SK-N-SH (cell line): ENCODE data around the gene UNC5CL.

Source experiments
- EZH2phosphoT487 ChIP-seq: fragments of 200-600 bp; sonication (generic); IDR thresholded peaks from 2 replicates; pipeline ENCODE4 v1.6.1; 2017; ENCODE audit warnings: low read depth, mixed run types, mild to moderate bottlenecking, antibody characterized with exemption, moderate library complexity, borderline replicate concordance
- GATA2 ChIP-seq: sonication (generic); formaldehyde crosslinking; IDR thresholded peaks from 2 replicates; pipeline ENCODE4 v1.5.0; 2020; ENCODE audit warnings: mild to moderate bottlenecking, missing genetic modification reagents
- JUND ChIP-seq: IDR thresholded peaks from 2 replicates; pipeline ENCODE4 v1.4.0; 2012
- RAD21 ChIP-seq: IDR thresholded peaks from 2 replicates; pipeline ENCODE4 v1.6.1; 2012; ENCODE audit warnings: mild to moderate bottlenecking, low read length
- RFX5 ChIP-seq: IDR thresholded peaks from 2 replicates; pipeline ENCODE4 v1.6.1; 2012; ENCODE audit warnings: mild to moderate bottlenecking, improper control_type of control experiment, low read length
- USF2 ChIP-seq: fragments of 150-350 bp; IDR thresholded peaks from 2 replicates; pipeline ENCODE4 v1.6.1; 2017; ENCODE audit warnings: antibody characterized with exemption, low read length, low read depth, borderline replicate concordance
- TF ChIP-seq, protein P1 (sequence below): fragments of 200-600 bp; sonication (generic); IDR thresholded peaks from 2 replicates; pipeline ENCODE4 v1.6.1; 2017; ENCODE audit warnings: antibody characterized with exemption, mild to moderate bottlenecking, moderate library complexity

GRCh38 chr6:41063884-41064285, 24.9 kb upstream of the UNC5CL start:
- no peak for TF ChIP-seq RFX5
- no peak for TF ChIP-seq USF2
- no peak for TF ChIP-seq JUND
- TF ChIP-seq, protein P1, sequence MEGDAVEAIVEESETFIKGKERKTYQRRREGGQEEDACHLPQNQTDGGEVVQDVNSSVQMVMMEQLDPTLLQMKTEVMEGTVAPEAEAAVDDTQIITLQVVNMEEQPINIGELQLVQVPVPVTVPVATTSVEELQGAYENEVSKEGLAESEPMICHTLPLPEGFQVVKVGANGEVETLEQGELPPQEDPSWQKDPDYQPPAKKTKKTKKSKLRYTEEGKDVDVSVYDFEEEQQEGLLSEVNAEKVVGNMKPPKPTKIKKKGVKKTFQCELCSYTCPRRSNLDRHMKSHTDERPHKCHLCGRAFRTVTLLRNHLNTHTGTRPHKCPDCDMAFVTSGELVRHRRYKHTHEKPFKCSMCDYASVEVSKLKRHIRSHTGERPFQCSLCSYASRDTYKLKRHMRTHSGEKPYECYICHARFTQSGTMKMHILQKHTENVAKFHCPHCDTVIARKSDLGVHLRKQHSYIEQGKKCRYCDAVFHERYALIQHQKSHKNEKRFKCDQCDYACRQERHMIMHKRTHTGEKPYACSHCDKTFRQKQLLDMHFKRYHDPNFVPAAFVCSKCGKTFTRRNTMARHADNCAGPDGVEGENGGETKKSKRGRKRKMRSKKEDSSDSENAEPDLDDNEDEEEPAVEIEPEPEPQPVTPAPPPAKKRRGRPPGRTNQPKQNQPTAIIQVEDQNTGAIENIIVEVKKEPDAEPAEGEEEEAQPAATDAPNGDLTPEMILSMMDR, result no peak
- TF ChIP-seq EZH2phosphoT487, result no peak
- no peak for TF ChIP-seq RAD21
- no peak for TF ChIP-seq GATA2 (CRISPR knock-in tag)
